H1 (cell line): ENCODE measurements around the gene VWA3B. TPM values are rescaled to one million over a fixed set of nuclear protein-coding genes. Genes with fewer than 3 reads are reported as not detected.

Source experiments
- CBX8 ChIP-seq: fragments of 300-800, 300-1000 bp; sonication (generic); IDR thresholded peaks from 2 replicates; pipeline ENCODE4 v1.7.1; 2016; ENCODE audit warnings: low read depth, low read length, borderline replicate concordance
- SAP30 ChIP-seq: fragments of 300-600 bp; sonication (generic); IDR thresholded peaks from 2 replicates; pipeline ENCODE4 v1.7.1; 2012; ENCODE audit warnings: low read length, moderate library complexity, mild to moderate bottlenecking, inconsistent platforms; ENCODE audit not compliant: insufficient read depth, insufficient replicate concordance
- polyA plus RNA-seq, 7 experiments: library from polyadenylated mRNA; depleted of rRNA in 3 of 7; stranded (reverse) in 5 of 7; unstranded in 2 of 7; fragments of >200 nt in 5 of 7; fragments of 200-250 nt in 2 of 7; gene quantifications; 1 replicate in 5 of 7; 2 replicates in 1 of 7; 4 replicates in 1 of 7; pipeline versions ENCODE4 v1.2.1 to v1.2.3, GENCODE V29; 2011 to 2013; ENCODE audit warnings: missing spikeins in 2 of 7, mixed read lengths in 2 of 7
- total RNA-seq: library from RNA; stranded (reverse); fragmentation: NEBNext Ultra II Directional; extraction: Animal tissue kit (Norgen Biotek cat#: 25700); gene quantifications from 2 replicates; pipeline ENCODE4 v1.2.1, GENCODE V29; 2021
- TF ChIP-seq, protein P1 (sequence below): fragments of 300-600 bp; sonication (generic); IDR thresholded peaks from 2 replicates; pipeline ENCODE4 v1.7.1; 2012; ENCODE audit warnings: low read length, moderate library complexity, mild to moderate bottlenecking, inconsistent platforms; ENCODE audit not compliant: insufficient replicate concordance

Gene VWA3B
- total and polyA plus RNA-seq, 2 of the 8 experiments (the other 6 are each of a cell fraction or from before 2014, with no cell fraction given), result not detected

DNA sequence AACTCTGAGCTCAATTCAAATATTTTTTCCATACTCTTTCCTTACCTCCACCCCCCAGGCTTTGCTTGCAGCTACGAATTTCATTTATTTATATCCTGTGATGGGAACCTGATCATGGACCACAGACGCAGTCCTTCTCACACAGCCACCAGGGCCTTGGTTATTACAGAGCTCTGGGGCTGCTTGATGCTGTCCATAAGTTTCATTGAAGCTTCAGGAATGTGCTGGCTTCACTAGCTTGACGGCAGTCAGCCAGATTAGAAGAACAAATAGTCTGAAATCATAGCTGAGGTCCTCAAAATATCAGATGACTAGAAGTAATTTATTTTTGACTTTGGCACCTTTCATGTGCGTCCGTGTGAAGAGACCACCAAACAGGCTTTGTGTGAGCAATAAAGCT, 104.9 kb downstream of the VWA3B start (continued):
- TF ChIP-seq, protein P1, sequence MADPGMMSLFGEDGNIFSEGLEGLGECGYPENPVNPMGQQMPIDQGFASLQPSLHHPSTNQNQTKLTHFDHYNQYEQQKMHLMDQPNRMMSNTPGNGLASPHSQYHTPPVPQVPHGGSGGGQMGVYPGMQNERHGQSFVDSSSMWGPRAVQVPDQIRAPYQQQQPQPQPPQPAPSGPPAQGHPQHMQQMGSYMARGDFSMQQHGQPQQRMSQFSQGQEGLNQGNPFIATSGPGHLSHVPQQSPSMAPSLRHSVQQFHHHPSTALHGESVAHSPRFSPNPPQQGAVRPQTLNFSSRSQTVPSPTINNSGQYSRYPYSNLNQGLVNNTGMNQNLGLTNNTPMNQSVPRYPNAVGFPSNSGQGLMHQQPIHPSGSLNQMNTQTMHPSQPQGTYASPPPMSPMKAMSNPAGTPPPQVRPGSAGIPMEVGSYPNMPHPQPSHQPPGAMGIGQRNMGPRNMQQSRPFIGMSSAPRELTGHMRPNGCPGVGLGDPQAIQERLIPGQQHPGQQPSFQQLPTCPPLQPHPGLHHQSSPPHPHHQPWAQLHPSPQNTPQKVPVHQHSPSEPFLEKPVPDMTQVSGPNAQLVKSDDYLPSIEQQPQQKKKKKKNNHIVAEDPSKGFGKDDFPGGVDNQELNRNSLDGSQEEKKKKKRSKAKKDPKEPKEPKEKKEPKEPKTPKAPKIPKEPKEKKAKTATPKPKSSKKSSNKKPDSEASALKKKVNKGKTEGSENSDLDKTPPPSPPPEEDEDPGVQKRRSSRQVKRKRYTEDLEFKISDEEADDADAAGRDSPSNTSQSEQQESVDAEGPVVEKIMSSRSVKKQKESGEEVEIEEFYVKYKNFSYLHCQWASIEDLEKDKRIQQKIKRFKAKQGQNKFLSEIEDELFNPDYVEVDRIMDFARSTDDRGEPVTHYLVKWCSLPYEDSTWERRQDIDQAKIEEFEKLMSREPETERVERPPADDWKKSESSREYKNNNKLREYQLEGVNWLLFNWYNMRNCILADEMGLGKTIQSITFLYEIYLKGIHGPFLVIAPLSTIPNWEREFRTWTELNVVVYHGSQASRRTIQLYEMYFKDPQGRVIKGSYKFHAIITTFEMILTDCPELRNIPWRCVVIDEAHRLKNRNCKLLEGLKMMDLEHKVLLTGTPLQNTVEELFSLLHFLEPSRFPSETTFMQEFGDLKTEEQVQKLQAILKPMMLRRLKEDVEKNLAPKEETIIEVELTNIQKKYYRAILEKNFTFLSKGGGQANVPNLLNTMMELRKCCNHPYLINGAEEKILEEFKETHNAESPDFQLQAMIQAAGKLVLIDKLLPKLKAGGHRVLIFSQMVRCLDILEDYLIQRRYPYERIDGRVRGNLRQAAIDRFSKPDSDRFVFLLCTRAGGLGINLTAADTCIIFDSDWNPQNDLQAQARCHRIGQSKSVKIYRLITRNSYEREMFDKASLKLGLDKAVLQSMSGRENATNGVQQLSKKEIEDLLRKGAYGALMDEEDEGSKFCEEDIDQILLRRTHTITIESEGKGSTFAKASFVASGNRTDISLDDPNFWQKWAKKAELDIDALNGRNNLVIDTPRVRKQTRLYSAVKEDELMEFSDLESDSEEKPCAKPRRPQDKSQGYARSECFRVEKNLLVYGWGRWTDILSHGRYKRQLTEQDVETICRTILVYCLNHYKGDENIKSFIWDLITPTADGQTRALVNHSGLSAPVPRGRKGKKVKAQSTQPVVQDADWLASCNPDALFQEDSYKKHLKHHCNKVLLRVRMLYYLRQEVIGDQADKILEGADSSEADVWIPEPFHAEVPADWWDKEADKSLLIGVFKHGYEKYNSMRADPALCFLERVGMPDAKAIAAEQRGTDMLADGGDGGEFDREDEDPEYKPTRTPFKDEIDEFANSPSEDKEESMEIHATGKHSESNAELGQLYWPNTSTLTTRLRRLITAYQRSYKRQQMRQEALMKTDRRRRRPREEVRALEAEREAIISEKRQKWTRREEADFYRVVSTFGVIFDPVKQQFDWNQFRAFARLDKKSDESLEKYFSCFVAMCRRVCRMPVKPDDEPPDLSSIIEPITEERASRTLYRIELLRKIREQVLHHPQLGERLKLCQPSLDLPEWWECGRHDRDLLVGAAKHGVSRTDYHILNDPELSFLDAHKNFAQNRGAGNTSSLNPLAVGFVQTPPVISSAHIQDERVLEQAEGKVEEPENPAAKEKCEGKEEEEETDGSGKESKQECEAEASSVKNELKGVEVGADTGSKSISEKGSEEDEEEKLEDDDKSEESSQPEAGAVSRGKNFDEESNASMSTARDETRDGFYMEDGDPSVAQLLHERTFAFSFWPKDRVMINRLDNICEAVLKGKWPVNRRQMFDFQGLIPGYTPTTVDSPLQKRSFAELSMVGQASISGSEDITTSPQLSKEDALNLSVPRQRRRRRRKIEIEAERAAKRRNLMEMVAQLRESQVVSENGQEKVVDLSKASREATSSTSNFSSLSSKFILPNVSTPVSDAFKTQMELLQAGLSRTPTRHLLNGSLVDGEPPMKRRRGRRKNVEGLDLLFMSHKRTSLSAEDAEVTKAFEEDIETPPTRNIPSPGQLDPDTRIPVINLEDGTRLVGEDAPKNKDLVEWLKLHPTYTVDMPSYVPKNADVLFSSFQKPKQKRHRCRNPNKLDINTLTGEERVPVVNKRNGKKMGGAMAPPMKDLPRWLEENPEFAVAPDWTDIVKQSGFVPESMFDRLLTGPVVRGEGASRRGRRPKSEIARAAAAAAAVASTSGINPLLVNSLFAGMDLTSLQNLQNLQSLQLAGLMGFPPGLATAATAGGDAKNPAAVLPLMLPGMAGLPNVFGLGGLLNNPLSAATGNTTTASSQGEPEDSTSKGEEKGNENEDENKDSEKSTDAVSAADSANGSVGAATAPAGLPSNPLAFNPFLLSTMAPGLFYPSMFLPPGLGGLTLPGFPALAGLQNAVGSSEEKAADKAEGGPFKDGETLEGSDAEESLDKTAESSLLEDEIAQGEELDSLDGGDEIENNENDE, result no peak
- TF ChIP-seq SAP30, result no peak
- TF ChIP-seq CBX8, result no peak
